HCT116 (cell line): ENCODE data around the gene RIPOR3. TPM values are rescaled to one million over a fixed set of nuclear protein-coding genes. Genes with fewer than 3 reads are reported as not detected.

ENCODE experiments used
- ATAC-seq: fragments of 200-7000 bp; cut with Tn5 transposase; 2 replicates; pipeline ENCODE4 v1.9.1; 2020; ENCODE audit warnings: mild to moderate bottlenecking, moderate library complexity
- BruUV-seq: library from RNA; stranded (reverse); fragments of 400-500 nt; replicated peaks from 2 replicates; lab custom pipeline; 2021; lab: Mats Ljungman, UMichigan
- CTCF ChIA-PET: fragments of 300-600 bp; sonication (Branson Sonifier 250); formaldehyde crosslinking; loops from one replicate; lab custom pipeline; 2021; ENCODE audit warnings: antibody characterized with exemption; lab: Charles Lee
- POLR2A ChIA-PET: fragments of 300-600, 350-600 bp; sonication (Branson Sonifier 250); formaldehyde crosslinking; loops from one replicate; lab custom pipeline; 2021; ENCODE audit warnings: antibody characterized with exemption; lab: Charles Lee
- RAD21 ChIA-PET, 2 experiments: fragments of 300-600 bp; sonication (Branson Sonifier 250); formaldehyde crosslinking; loops; one replicate each; lab custom pipeline; 2023; ENCODE audit warnings: low total read pairs in 2 of 2; ENCODE audit not compliant: uncharacterized antibody in 2 of 2, unreplicated experiment in 2 of 2, low non-redundant PET in 1 of 2; lab: Charles Lee
- DNase-seq: peaks from one replicate; pipeline ENCODE4 v3.0.0-alpha.2; 2010; ENCODE audit warnings: low read depth, low spot score
- H2AFZ ChIP-seq: fragments of 200-600 bp; shearing (Covaris generic), sonication (generic); 2 replicates; pipeline ENCODE4 v1.6.1; 2017; ENCODE audit warnings: low read depth, mixed run types, mixed read lengths, antibody characterized with exemption, low read length; ENCODE audit not compliant: poor library complexity, severe bottlenecking
- H3K27ac ChIP-seq: 2 replicates; pipeline ENCODE4 v1.5.1; 2012; ENCODE audit warnings: low read depth, low read length
- H3K27me3 ChIP-seq: fragments of 200-600 bp; sonication (generic); 2 replicates; pipeline ENCODE4 v1.6.1; 2016; ENCODE audit warnings: mixed run types, low read length, mixed read lengths; ENCODE audit not compliant: insufficient read depth
- H3K36me3 ChIP-seq, 2 experiments: fragments of 200-500 bp in 1 of 2; fragments of 200-600 bp in 1 of 2; sonication (Bioruptor generic) in 1 of 2; sonication (generic) in 1 of 2; 2 replicates each; pipeline versions ENCODE4 v1.5.1 to v1.6.1; 2014 to 2016; ENCODE audit warnings: low read length in 2 of 2, inconsistent platforms in 1 of 2, mixed read lengths in 1 of 2, mixed run types in 1 of 2; ENCODE audit not compliant: insufficient read depth in 2 of 2, control insufficient read depth in 1 of 2
- H3K4me1 ChIP-seq, 2 experiments: fragments of 200-600 bp in 1 of 2; sonication (generic) in 1 of 2; 2 replicates each; pipeline versions ENCODE4 v1.5.1 to v1.6.1; 2012 to 2017; ENCODE audit warnings: low read length in 2 of 2, inconsistent platforms in 1 of 2, mild to moderate bottlenecking in 1 of 2, mixed read lengths in 1 of 2, mixed run types in 1 of 2, moderate library complexity in 1 of 2; ENCODE audit not compliant: insufficient read depth in 2 of 2, control insufficient read depth in 1 of 2
- H3K4me2 ChIP-seq: fragments of 200-600 bp; sonication (generic); 2 replicates; pipeline ENCODE4 v1.6.1; 2017; ENCODE audit warnings: mixed run types, low read length, mixed read lengths
- H3K4me3 ChIP-seq, 2 experiments: fragments of 200-600 bp in 1 of 2; sonication (generic) in 1 of 2; replicated peaks in 1 of 2; 2 replicates each; pipeline ENCODE4 v1.5.1; 2011 to 2016; ENCODE audit warnings: low read length in 2 of 2, control low read depth in 1 of 2, low read depth in 1 of 2, mild to moderate bottlenecking in 1 of 2, mixed read lengths in 1 of 2, mixed run types in 1 of 2
- H3K79me2 ChIP-seq: fragments of 200-600 bp; sonication (generic); 2 replicates; pipeline ENCODE4 v1.6.1; 2017; ENCODE audit warnings: mild to moderate bottlenecking, mixed run types, low read length, moderate library complexity, mixed read lengths; ENCODE audit not compliant: insufficient read depth
- H3K9ac ChIP-seq: fragments of 200-600 bp; sonication (generic); 2 replicates; pipeline ENCODE4 v1.6.1; 2016; ENCODE audit warnings: low read length, mixed read lengths
- H3K9me2 ChIP-seq: fragments of 200-600 bp; sonication (generic), shearing (Covaris generic); 2 replicates; pipeline ENCODE4 v1.6.1; 2017; ENCODE audit warnings: mixed run types, mild to moderate bottlenecking, moderate library complexity; ENCODE audit not compliant: insufficient read depth
- H3K9me3 ChIP-seq, 2 experiments: fragments of 200-500 bp in 1 of 2; fragments of 200-600 bp in 1 of 2; sonication (Bioruptor generic) in 1 of 2; sonication (generic) in 1 of 2; 2 replicates each; pipeline ENCODE4 v1.6.1; 2014 to 2017; ENCODE audit warnings: low read length in 2 of 2, mixed read lengths in 2 of 2, inconsistent platforms in 1 of 2, low read depth in 1 of 2, mild to moderate bottlenecking in 1 of 2, mixed run types in 1 of 2, moderate library complexity in 1 of 2; ENCODE audit not compliant: control insufficient read depth in 1 of 2, insufficient read depth in 1 of 2
- H4K20me1 ChIP-seq: fragments of 200-600 bp; sonication (generic), shearing (Covaris generic); 2 replicates; pipeline ENCODE4 v1.6.1; 2017; ENCODE audit warnings: mixed run types, mild to moderate bottlenecking, moderate library complexity; ENCODE audit not compliant: insufficient read depth
- ATF3 ChIP-seq: IDR thresholded peaks from 2 replicates; pipeline ENCODE4 v1.6.1; 2012
- ELF1 ChIP-seq: IDR thresholded peaks from 2 replicates; pipeline ENCODE4 v1.6.1; 2012; ENCODE audit warnings: low read depth, borderline replicate concordance
- EZH2 ChIP-seq: fragments of 200-600 bp; sonication (generic); IDR thresholded peaks from 2 replicates; pipeline ENCODE4 v1.6.1; 2017; ENCODE audit warnings: antibody characterized with exemption, mixed run types
- EZH2phosphoT487 ChIP-seq: fragments of 200-600 bp; IDR thresholded peaks from 2 replicates; pipeline ENCODE4 v1.6.1; 2018; ENCODE audit warnings: antibody characterized with exemption, borderline replicate concordance
- FOSL1 ChIP-seq: IDR thresholded peaks from 2 replicates; pipeline ENCODE4 v1.6.1; 2012; ENCODE audit warnings: low read depth
- POLR2A ChIP-seq: IDR thresholded peaks from 2 replicates; pipeline ENCODE4 v1.7.0; 2011; ENCODE audit warnings: borderline replicate concordance; ENCODE audit not compliant: insufficient read depth, insufficient read length; ENCODE audit errors: extremely low read depth
- POLR2AphosphoS5 ChIP-seq: IDR thresholded peaks from 2 replicates; pipeline ENCODE4 v1.6.1; 2011; ENCODE audit warnings: mild to moderate bottlenecking, low read depth, low read length, moderate library complexity
- RAD21 ChIP-seq: IDR thresholded peaks from 2 replicates; pipeline ENCODE4 v1.6.1; 2012; ENCODE audit warnings: low read depth, mild to moderate bottlenecking
- SRF ChIP-seq: IDR thresholded peaks from 2 replicates; pipeline ENCODE4 v1.6.1; 2012; ENCODE audit warnings: low read depth
- YY1 ChIP-seq: IDR thresholded peaks from 2 replicates; pipeline ENCODE4 v1.6.1; 2011; ENCODE audit warnings: low read length, low read depth, moderate library complexity, mild to moderate bottlenecking; ENCODE audit not compliant: insufficient replicate concordance; ENCODE audit errors: extremely low read depth
- ZFX ChIP-seq: fragments of 450-650 bp; IDR thresholded peaks from 2 replicates; pipeline ENCODE4 v1.6.1; 2017
- ZNF274 ChIP-seq: fragments of 200-500 bp; sonication (Bioruptor generic); IDR thresholded peaks from 2 replicates; pipeline ENCODE4 v1.6.1; 2014; ENCODE audit warnings: mild to moderate bottlenecking, low read depth, low read length, inconsistent platforms
- intact Hi-C: fragments of 100-400 bp; cut with micrococcal nuclease; formaldehyde crosslinking; loops from 2 replicates; pipeline ENCODE4 v1.10.0; 2022
- total RNA-seq: library from RNA; stranded (reverse); gene quantifications from one replicate; pipeline ENCODE4 v1.2.1, GENCODE V29; 2021; ENCODE audit not compliant: unreplicated experiment
- TF ChIP-seq, protein P1 (sequence below): IDR thresholded peaks from 2 replicates; pipeline ENCODE4 v1.6.1; 2011; ENCODE audit warnings: mild to moderate bottlenecking, low read length, moderate library complexity; ENCODE audit not compliant: insufficient replicate concordance; ENCODE audit errors: extremely low read depth
- TF ChIP-seq, protein P2 (sequence below): IDR thresholded peaks from 2 replicates; pipeline ENCODE4 v1.6.1; 2012
- TF ChIP-seq, protein P3 (sequence below), 3 experiments: fragments of 200-600 bp in 1 of 3; sonication (generic) in 1 of 3; IDR thresholded peaks in 2 of 3; conservative IDR thresholded peaks in 1 of 3; 2 replicates each; pipeline ENCODE4 v1.5.1; 2012 to 2017; ENCODE audit warnings: low read depth in 2 of 3, low read length in 2 of 3, antibody characterized with exemption in 1 of 3, borderline replicate concordance in 1 of 3, control low read depth in 1 of 3, mild to moderate bottlenecking in 1 of 3, mixed read lengths in 1 of 3, mixed run types in 1 of 3, moderate library complexity in 1 of 3; ENCODE audit not compliant: insufficient read depth in 1 of 3

RIPOR3 gene
- total RNA-seq, 1 experiment from 2014 or later = 0.22 TPM

DNA sequence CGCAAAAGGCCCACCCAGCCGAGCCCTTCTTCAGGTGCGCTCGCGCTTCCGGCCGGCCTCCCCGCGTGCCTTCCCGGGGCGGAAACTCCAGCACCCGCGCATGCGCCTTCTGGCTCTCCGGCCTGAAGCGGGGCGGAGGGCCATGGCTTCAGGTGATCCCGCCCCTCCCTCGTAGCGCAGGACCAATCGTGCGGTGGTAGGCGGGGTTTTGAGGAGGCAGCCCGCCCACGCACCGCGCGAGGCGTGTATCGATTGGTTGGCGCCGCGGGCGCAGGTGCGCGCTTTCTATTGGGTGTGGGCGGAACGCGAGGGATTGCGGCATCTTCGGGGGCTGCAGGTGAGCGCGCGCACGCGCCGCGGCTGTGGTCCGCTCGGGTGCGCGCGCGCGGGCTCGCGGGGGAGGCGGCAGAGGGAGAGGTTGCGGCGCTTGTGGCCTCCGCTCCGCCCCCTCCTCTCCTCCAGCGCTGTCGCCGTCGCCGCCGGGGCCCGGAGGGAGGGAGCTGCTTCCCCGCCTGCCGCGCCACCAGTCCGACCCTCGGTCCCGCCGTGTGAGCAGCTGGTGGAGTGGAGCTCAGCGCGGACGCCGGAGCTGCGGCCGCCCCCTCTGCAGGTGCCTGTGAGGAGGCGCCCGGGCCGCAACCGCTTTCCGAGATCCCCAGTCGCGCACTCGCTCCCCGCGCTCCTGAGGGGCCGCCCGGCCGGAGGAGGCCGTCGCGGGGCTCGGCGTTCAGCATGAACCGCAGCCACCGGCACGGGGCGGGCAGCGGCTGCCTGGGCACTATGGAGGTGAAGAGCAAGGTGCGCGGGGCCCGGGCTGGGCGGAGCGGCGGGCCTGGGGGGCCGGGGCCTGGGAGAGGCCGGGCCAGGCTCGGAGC lies 40.0 kb upstream of the RIPOR3 start, which contains the start of gene PARD6B:
TSS of gene PARD6B (plus strand) at position 526 of the 875 bp plus-strand sequence. CDS start at position 733, 207 bp downstream.
- Histone ChIP-seq H3K27me3 (no peaks in the 10 kb centered on the region), H3K27ac (peak within 1 kb of the TSS; percentile 92), H3K4me1 (peaks cover 74 to 84% of the 10 kb centered on the region in 2 experiments), H3K4me2 (peak within 1 kb of the TSS; percentile 99), H3K9me3 (no peaks in the 10 kb centered on the region), H3K9ac (peak within 1 kb of the TSS; percentile 94), H3K9me2 (no peaks in the 10 kb centered on the region), H3K79me2 (peaks cover 52% of the 10 kb centered on the region), H3K4me3 (peak within 1 kb of the TSS; percentile 59 to 94), H3K36me3 (peaks cover 2 to 8% of the 10 kb centered on the region in 2 experiments; a peak in 2 of 4 replicates), H2AFZ (no peak within 1 kb of the TSS), H4K20me1 (peaks cover 12% of the 10 kb centered on the region; the same call in 1 of the 2 replicates)
- ATAC-seq (peak; percentile 85), DNase-seq (peak; percentile 99)
- CTCF ChIA-PET = interaction anchor here (1.3 to 2.1 kb wide), 2 partner anchors 13 to 68 kb away, joined by 3 to 10 read pairs; no protein-coding TSS in a partner anchor
- RAD21 ChIA-PET = no interaction called here
- intact Hi-C loops = loop anchor here (2.0 to 5.0 kb wide), 2 partner anchors 32 to 544 kb away; no protein-coding TSS in a partner anchor
- POLR2A ChIA-PET = interaction anchor here (0.7 to 3.6 kb wide), 4 partner anchors 13 to 496 kb away, joined by 3 to 9 read pairs (median 6); no protein-coding TSS in a partner anchor
- TF ChIP-seq ELF1 (no peak), YY1 (peak; percentile 6), POLR2A (peak; percentile 35), RAD21 (no peak), EZH2phosphoT487 (no peak), ZFX (peak; percentile 92), ATF3 (no peak), EZH2 (no peak), POLR2AphosphoS5 (peak; percentile 77), ZNF274 (no peak), FOSL1 (no peak), SRF (no peak)
- TF ChIP-seq, protein P1, sequence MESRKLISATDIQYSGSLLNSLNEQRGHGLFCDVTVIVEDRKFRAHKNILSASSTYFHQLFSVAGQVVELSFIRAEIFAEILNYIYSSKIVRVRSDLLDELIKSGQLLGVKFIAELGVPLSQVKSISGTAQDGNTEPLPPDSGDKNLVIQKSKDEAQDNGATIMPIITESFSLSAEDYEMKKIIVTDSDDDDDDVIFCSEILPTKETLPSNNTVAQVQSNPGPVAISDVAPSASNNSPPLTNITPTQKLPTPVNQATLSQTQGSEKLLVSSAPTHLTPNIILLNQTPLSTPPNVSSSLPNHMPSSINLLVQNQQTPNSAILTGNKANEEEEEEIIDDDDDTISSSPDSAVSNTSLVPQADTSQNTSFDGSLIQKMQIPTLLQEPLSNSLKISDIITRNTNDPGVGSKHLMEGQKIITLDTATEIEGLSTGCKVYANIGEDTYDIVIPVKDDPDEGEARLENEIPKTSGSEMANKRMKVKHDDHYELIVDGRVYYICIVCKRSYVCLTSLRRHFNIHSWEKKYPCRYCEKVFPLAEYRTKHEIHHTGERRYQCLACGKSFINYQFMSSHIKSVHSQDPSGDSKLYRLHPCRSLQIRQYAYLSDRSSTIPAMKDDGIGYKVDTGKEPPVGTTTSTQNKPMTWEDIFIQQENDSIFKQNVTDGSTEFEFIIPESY = peak; percentile 25
- TF ChIP-seq, protein P2, sequence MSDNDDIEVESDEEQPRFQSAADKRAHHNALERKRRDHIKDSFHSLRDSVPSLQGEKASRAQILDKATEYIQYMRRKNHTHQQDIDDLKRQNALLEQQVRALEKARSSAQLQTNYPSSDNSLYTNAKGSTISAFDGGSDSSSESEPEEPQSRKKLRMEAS = no peak
- TF ChIP-seq, protein P3, sequence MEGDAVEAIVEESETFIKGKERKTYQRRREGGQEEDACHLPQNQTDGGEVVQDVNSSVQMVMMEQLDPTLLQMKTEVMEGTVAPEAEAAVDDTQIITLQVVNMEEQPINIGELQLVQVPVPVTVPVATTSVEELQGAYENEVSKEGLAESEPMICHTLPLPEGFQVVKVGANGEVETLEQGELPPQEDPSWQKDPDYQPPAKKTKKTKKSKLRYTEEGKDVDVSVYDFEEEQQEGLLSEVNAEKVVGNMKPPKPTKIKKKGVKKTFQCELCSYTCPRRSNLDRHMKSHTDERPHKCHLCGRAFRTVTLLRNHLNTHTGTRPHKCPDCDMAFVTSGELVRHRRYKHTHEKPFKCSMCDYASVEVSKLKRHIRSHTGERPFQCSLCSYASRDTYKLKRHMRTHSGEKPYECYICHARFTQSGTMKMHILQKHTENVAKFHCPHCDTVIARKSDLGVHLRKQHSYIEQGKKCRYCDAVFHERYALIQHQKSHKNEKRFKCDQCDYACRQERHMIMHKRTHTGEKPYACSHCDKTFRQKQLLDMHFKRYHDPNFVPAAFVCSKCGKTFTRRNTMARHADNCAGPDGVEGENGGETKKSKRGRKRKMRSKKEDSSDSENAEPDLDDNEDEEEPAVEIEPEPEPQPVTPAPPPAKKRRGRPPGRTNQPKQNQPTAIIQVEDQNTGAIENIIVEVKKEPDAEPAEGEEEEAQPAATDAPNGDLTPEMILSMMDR (IDR thresholded peaks at IDR 0.05 in 2 of 3, conservative IDR thresholded peaks at IDR 0.05 in 1 of 3; ENCODE audit: borderline replicate concordance in 1 of 3, insufficient read depth in 1 of 3, low read depth in 2 of 3, low read length in 2 of 3) = no peak
- no TSS peak for BruUV-seq
